HG02885 (cell line): Measurements from ENCODE around the gene IRX2.

Experiments
- ATAC-seq: cut with Tn5 transposase; IDR thresholded peaks from one replicate; pipeline ENCODE4 v1.9.1; 2021; ENCODE audit warnings: mild to moderate bottlenecking; ENCODE audit not compliant: unreplicated experiment, poor library complexity

Gene IRX2

DNA sequence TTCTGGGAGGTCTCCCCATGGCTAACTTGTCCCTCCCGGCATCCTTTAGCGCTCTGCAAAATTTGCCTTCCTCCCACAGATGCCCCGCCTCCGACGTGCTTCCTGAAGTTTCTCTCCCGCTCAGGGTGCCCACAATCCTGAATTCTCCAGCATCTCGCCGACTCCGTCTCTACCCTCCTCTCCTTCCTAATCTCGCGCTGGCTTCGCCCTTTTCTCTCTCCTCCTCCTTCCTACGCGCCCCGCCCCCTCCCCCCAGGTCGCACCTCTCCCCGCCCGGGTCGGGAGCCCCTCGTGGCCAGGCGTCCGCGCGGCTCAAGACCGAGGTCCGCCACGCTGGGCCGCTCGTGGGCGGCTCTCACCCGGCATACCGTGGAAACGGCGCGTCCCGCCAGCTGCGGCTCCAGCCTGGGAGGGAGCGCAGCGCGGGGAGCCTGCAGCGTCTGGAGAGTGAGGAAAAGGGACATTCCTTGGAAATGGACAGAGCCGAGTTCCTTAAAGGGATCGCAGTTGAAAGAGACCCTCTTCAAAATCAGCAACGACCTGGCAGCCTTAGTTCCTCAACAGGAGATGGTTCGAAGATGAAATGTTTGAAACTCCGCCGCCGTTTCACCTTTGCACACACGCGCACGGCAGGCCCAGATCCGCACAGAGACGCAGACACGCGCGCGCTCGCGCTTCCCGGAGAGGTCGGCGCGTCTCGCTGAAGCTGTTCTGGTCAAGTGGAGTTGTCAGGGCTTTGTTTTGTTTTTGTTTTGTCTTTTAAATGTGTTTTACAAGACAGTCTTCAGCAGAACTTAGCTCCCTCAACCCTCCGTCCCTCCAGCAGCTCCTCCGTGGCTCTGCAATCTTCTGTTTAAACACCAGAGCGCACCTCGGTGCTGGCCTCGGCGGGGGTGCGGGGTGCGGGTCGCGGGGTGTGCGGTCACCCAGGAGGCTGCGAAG lies 5.0 kb upstream of the IRX2 start:
- ATAC-seq, result no peak

GRCh38 chr5:2755681-2756171 lies 4.2 kb upstream of the IRX2 start:
- no peak for ATAC-seq

GRCh38 chr5:2755076-2755680 lies 3.7 kb upstream of the IRX2 start:
- ATAC-seq, result no peak

DNA sequence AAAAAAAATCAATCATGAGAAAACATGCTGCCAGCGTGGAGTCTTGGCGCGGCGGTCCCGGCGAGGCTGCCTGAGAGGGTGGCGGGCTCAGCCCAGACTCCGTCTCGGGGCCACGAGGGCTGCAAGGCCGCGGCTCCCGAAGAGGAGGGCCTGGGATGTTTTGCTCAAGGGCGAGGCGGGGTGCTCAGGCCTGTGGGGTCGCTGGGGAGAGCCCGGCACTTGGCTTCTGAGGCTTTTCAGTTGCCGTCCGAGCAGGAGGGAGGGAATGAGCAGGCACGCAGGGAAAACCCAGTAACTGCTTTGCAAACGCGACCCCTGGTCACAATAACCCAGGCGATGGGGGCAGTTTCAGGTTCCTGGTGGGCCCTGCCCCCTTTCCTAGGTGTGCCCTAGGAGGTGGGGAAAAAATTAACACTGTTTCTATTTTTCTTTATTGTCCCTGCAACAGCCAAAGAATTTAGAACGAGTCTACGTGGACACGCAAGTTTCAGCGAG lies 3.2 kb upstream of the IRX2 start:
- no peak for ATAC-seq

DNA sequence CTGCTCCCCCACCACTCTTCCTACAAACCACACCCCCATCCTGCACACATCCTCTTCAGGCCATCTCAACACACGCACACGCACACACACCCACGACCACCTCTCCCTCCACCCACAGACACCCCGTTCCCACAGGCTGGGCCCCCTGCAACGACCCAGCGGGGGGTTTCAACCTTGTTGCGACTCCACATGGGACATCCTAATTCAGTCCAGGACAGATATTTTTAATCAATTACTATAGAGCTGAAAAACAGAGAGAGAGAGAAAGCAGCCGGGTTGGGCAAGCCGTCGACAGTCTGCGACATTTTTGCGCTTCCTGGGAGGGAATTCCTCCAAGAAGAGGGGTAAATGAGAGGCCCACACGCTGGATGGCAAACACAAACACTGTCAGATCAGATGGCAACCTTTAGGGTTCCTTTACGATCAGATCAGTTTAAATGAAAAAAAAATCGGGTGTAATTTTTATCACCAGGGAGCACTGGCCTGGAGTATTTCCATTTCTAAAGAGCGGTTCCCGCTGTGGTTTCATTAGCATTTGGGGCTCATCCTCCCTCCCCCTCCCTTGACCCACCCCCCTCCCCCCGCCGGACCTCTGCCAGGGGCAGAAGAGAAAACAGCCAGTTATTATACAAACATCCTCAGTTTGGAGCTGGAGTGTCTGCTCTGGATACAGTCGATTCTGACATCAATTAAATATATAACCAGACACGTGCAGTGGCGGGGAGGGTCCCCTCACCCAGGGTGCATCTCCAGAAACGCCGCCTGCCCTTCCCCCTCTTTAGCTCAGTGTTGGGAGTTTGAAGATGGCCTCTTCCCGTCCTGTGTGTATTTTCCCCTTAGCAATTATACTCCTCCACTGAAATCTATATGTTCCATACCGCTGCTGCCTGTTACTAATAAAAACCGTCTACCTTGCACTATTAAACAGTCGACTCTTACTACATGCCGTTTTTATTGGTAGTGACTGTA lies 2.3 kb upstream of the IRX2 start:
- ATAC-seq, result no peak

GRCh38 chr5:2752821-2753439 lies 1.5 kb upstream of the IRX2 start:
- no peak for ATAC-seq

DNA sequence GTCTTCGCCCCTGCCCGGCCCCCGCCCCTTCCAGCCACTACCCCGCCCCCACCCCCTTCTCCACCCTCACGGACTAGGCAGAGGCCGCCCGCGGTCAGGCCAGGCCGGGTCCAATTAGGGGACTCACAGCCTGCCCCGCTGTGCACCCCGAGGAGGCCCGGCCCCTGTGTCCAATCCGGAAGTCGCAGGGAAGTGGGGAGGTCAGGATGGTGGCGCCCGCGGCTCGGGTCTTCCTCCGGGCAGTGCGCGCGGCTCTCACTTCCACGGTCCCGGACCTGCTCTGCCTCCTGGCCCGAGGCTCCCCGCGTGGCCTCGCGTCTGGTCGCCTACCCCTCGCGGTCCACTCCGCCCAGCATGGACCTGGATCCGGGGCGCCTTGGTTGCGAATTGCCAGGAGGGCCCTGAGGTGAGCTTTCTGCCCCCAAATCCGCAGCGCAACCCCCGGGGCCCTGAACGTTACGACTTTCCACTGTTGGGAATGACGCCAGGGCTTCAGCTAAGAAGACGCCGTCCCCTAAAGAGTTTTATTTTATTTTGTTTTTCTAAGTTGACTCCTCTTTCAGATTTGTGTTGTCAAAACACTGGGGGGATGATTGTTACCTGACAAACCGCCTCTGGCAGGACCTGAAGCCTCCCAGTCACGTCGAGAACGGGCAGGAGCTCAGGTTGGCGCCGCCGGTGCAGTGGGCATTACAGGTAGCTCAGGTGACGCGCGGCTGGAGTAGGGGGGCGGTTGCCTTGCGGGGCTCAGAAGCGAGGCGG lies 763 bp upstream of the IRX2 start:
- ATAC-seq, result no peak

DNA sequence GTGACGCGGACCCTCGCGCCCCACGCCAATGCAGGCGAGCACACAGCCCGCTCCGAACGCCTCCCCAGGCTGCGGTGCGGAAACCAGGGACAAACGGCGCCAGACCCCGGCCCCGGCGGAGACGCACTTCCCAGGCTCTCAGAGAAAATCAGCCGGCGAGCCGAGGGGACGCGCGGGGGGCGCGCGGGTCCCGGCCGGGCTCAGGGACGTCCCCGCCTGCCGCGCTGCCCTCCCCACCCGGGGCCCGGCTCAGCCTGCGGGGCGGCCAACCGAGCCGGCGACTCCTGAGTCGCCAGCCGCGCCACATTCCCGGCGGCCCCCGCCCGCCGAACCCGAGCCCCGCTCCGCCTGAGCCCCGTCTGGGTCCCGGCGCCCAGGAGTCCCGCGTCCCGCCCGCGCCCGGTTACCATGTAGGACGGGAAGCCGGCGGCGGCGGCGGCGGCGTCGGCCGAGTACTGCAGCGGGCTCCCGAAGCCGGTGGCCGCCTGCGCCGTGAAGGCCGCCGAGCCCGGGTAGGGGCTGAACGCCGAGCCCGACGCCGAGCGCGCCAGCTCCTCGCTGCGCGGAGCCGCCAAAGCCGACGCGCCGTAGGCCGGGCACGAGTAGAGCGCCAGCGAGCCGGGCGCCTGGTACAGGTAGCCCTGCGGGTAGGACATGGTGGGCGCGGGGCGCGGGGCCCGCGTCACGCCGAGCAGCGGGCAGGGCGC lies 566 bp downstream of the IRX2 start:
- ATAC-seq, result no peak

GRCh38 chr5:2750026-2750757 lies 1.3 kb downstream of the IRX2 start:
- ATAC-seq, result no peak

DNA sequence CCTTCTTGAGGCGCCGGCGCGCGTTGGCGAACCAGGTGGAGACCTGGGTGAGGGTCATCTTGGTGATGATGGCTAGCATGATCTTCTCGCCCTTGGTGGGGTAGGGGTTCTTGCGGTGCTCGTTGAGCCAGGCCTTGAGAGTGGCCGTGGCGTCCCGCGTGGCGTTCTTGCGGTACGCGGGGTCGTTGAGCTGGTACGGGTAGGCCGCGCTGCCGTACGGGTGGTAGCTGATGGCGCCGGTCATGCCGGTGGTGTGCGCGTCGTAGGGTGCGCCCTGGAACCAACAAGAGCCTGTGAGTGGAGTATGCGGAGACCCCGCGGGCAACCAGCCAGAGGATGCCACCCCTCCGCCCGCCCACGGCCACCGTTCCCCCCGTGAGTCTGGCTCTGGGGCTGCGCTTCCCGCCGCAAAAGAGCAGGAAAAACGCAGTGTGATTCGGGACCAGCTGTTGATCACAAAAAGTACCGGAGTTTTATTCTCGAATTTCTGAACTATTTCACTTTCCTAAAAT lies 1.9 kb downstream of the IRX2 start:
- ATAC-seq, result no peak

- no peak for ATAC-seq
Measured at GRCh38 chr5:2748861-2749513, 2.5 kb downstream of the IRX2 start.

GRCh38 chr5:2748179-2748860 lies 3.2 kb downstream of the IRX2 start:
- ATAC-seq, result no peak

DNA sequence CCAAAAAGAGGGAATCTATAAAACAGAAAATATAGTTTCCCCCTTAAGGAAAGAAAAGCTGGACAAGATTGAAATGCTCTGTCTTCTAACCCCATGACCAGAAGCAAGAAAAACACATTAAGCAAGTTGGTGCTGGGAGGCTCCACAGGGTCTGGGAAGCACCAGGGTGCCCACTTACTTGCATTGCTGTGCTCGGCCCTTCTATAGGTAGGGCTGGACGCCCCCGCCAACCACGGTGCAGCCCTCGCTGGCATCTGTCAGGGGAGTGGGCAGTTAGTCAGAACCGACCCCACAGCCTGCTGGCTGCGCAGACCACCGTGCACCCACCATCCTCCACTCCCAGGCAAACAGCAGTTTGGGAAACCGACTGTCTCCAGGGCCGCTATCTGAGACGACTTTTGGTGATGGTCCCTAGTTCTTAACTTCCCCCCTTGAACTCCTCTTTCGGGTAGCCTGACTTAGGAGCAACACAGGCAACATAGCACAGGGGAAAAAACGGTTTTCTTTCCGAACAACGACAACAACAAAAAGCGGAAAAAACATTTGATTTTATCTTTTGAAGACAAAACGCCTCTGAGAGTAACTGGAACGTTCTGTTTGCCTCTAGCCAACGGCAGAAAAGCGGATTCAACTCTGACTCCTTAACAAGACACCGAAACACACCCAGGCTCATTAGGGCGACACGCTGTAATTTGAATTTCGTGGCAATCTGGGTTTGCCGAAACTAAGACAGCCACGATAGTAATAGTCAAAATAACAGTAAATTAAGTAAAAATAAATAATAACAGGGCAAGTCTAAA lies 3.9 kb downstream of the IRX2 start:
- no peak for ATAC-seq

- ATAC-seq, result no peak
Measured at GRCh38 chr5:2746561-2747032, 4.9 kb downstream of the IRX2 start.

DNA sequence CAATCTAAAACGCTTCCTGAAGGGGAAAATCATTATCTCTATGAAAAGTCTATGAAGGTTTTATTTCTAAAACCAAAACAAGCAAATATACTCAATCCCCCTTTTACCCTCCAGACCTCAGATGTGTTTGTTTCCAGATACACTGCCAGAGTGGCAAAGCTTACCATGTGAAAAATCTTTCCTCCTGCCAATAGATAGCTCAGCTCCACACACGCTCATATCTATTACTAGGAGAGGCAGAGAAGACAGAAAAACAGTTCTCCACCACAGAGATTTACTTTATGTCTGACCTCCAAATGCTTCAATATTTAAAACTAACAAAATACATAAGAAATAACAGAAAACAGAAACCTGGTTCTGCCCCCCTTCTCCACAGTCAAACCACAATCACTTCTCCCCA lies 7.0 kb downstream of the IRX2 start:
- no peak for ATAC-seq
